Peyer's patch (tissue), 4 donors: ENCODE results near the gene TBL1X. TPM values are rescaled to one million over a fixed set of nuclear protein-coding genes. Genes with fewer than 3 reads are reported as not detected.

Experiments used
- DNase-seq, 3 donors: peaks; one replicate each; pipeline ENCODE4 v3.0.0-alpha.2; 2017 to 2019
- H3K27ac ChIP-seq, 4 donors: fragments of 200-600 bp; sonication (generic); one replicate each; pipeline ENCODE4 v1.5.1; 2016 to 2019
- H3K27me3 ChIP-seq, 2 donors: fragments of 200-600 bp; sonication (generic); one replicate each; pipeline ENCODE4 v1.5.1; 2019
- H3K36me3 ChIP-seq, 3 donors: fragments of 200-600 bp; sonication (generic); one replicate each; pipeline ENCODE4 v1.5.1; 2016 to 2019
- H3K4me1 ChIP-seq, 4 donors: fragments of 200-600 bp; sonication (generic); one replicate each; pipeline ENCODE4 v1.5.1; 2016 to 2019
- H3K4me3 ChIP-seq, 4 donors: fragments of 200-600 bp; sonication (generic); 1 replicate in 3 of 4; 2 replicates in 1 of 4; pipeline ENCODE4 v1.5.1; 2016 to 2019; ENCODE audit warnings: mild to moderate bottlenecking in 1 of 4
- H3K9me3 ChIP-seq, 4 donors: fragments of 200-600 bp; sonication (generic); one replicate each; pipeline ENCODE4 v1.5.1; 2016 to 2019; ENCODE audit warnings: mild to moderate bottlenecking in 1 of 4
- CTCF ChIP-seq, 6 experiments: fragments of 450-650 bp in 4 of 6; fragments of 200-600 bp in 2 of 6; sonication (generic) in 1 of 6; IDR thresholded peaks; one replicate each; pipeline ENCODE4 v1.5.1; 2017 to 2019; ENCODE audit warnings: antibody characterized with exemption in 6 of 6, mild to moderate bottlenecking in 3 of 6, moderate library complexity in 1 of 6
- POLR2A ChIP-seq, 2 donors: fragments of 450-650 bp; IDR thresholded peaks; one replicate each; pipeline ENCODE4 v1.5.1; 2017; ENCODE audit warnings: antibody characterized with exemption in 2 of 2, mild to moderate bottlenecking in 2 of 2, moderate library complexity in 2 of 2
- total RNA-seq, 4 donors: library from RNA; depleted of rRNA; stranded (reverse); fragments of >200 nt; gene quantifications; one replicate each; pipeline ENCODE4 v1.1.0, GENCODE V29; 2016

Gene TBL1X
- 10 to 100 TPM in 1 of 4 donors, 1 to 10 TPM in 3; 3.9 to 29.7 (median 5.0) TPM for total RNA-seq

GRCh38 chrX:9464435-9465371 is at the start of gene TBL1X:
Gene TBL1X, plus strand, starts transcription at chrX:9465058. Its CDS starts 188,529 bp downstream, at chrX:9653587.
- Histone ChIP-seq H3K36me3 (no peaks in the 10 kb centered on the region), H3K27me3 (no peaks in the 10 kb centered on the region), H3K4me3 (peak within 1 kb of the TSS; percentile 50 to 65 (median 59)), H3K4me1 (peaks cover 0 to 16% (median 1%) of the 10 kb centered on the region in 4 donors), H3K9me3 (no peaks in the 10 kb centered on the region), H3K27ac (peak within 1 kb of the TSS; percentile 57 to 82 (median 75))
- DNase-seq: peak; percentile 48 to 74 (median 50)
- TF ChIP-seq CTCF (IDR thresholded peaks at IDR 0.05) (no peak), POLR2A (IDR thresholded peaks at IDR 0.05) (no peak)

GRCh38 chrX:9416562-9417348 is 48.1 kb upstream of the TBL1X start:
- Histone ChIP-seq H3K27me3 (no peaks in the 10 kb centered on the region), H3K4me1 (no peaks in the 10 kb centered on the region), H3K9me3 (no peaks in the 10 kb centered on the region), H3K27ac (no peak overlapping the region), H3K4me3 (no peak overlapping the region), H3K36me3 (no peaks in the 10 kb centered on the region)
- no peak for DNase-seq
- TF ChIP-seq CTCF (IDR thresholded peaks at IDR 0.05) (no peak), POLR2A (IDR thresholded peaks at IDR 0.05) (no peak)

GRCh38 chrX:9418262-9418661 is 46.6 kb upstream of the TBL1X start:
- no peak overlapping the region for H3K27ac ChIP-seq
- H3K9me3 ChIP-seq: no peaks in the 10 kb centered on the region
- no peak overlapping the region for H3K4me3 ChIP-seq
- no peaks in the 10 kb centered on the region for H3K36me3 ChIP-seq
- no peak for DNase-seq
- TF ChIP-seq POLR2A (IDR thresholded peaks at IDR 0.05) (no peak), CTCF (IDR thresholded peaks at IDR 0.05) (no peak)
- no peaks in the 10 kb centered on the region for H3K4me1 ChIP-seq
- no peaks in the 10 kb centered on the region for H3K27me3 ChIP-seq

GRCh38 chrX:9420275-9421265 is 44.3 kb upstream of the TBL1X start:
- no peaks in the 10 kb centered on the region for H3K9me3 ChIP-seq
- TF ChIP-seq POLR2A (IDR thresholded peaks at IDR 0.05) (no peak), CTCF (IDR thresholded peaks at IDR 0.05) (no peak)
- H3K4me3 ChIP-seq: no peak overlapping the region
- no peak for DNase-seq
- no peak overlapping the region for H3K27ac ChIP-seq
- no peaks in the 10 kb centered on the region for H3K36me3 ChIP-seq
- H3K4me1 ChIP-seq: no peaks in the 10 kb centered on the region
- H3K27me3 ChIP-seq: no peaks in the 10 kb centered on the region

- no peak overlapping the region for H3K27ac ChIP-seq
- no peak for DNase-seq
- no peak overlapping the region for H3K4me3 ChIP-seq
- no peaks in the 10 kb centered on the region for H3K27me3 ChIP-seq
- H3K36me3 ChIP-seq: no peaks in the 10 kb centered on the region
- no peaks in the 10 kb centered on the region for H3K9me3 ChIP-seq
- H3K4me1 ChIP-seq: no peaks in the 10 kb centered on the region
- TF ChIP-seq POLR2A (IDR thresholded peaks at IDR 0.05) (no peak), CTCF (IDR thresholded peaks at IDR 0.05) (no peak)
These were observed 35.1 kb upstream of the TBL1X start for GRCh38 chrX:9429767-9430166.
